ENCODE results near the gene SNUPN.

Gene SNUPN

DNA sequence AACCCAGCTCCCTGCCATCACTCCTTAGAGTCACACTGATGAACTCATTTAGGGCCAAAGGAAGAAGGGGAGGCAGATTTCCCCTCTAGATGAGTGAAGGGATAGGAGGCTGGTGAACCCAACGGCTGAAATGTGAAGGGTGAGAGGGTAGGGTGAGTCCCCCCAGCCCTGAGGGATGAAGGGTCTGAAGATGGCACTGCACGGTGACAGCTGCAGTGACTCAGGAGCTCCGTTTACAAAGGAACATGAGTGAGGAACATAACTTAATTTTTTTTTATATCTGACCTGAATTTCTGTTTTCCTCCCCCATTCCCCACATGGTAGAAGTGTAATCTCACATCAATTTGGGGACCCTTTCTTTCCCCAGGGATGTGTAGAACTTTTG, 36.2 kb upstream of the SNUPN start:
- peaks cover 11% of the 10 kb centered on the region for H3K27me3 Mint-ChIP-seq (ENCODE audit: low read depth, poor library complexity)
- H3K4me3 Mint-ChIP-seq, result no peak overlapping the region
- no peak overlapping the region for H3K27ac Mint-ChIP-seq
- DNase-seq, result no peak
- TF ChIP-seq, protein P1, sequence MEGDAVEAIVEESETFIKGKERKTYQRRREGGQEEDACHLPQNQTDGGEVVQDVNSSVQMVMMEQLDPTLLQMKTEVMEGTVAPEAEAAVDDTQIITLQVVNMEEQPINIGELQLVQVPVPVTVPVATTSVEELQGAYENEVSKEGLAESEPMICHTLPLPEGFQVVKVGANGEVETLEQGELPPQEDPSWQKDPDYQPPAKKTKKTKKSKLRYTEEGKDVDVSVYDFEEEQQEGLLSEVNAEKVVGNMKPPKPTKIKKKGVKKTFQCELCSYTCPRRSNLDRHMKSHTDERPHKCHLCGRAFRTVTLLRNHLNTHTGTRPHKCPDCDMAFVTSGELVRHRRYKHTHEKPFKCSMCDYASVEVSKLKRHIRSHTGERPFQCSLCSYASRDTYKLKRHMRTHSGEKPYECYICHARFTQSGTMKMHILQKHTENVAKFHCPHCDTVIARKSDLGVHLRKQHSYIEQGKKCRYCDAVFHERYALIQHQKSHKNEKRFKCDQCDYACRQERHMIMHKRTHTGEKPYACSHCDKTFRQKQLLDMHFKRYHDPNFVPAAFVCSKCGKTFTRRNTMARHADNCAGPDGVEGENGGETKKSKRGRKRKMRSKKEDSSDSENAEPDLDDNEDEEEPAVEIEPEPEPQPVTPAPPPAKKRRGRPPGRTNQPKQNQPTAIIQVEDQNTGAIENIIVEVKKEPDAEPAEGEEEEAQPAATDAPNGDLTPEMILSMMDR (IDR thresholded peaks at IDR 0.05), result no peak
- peaks cover 6% of the 10 kb centered on the region for H3K36me3 Mint-ChIP-seq (ENCODE audit: low read depth)
- H3K4me1 Mint-ChIP-seq, result peaks cover 10% of the 10 kb centered on the region
- H3K9me3 Mint-ChIP-seq, result no peaks in the 10 kb centered on the region

DNA sequence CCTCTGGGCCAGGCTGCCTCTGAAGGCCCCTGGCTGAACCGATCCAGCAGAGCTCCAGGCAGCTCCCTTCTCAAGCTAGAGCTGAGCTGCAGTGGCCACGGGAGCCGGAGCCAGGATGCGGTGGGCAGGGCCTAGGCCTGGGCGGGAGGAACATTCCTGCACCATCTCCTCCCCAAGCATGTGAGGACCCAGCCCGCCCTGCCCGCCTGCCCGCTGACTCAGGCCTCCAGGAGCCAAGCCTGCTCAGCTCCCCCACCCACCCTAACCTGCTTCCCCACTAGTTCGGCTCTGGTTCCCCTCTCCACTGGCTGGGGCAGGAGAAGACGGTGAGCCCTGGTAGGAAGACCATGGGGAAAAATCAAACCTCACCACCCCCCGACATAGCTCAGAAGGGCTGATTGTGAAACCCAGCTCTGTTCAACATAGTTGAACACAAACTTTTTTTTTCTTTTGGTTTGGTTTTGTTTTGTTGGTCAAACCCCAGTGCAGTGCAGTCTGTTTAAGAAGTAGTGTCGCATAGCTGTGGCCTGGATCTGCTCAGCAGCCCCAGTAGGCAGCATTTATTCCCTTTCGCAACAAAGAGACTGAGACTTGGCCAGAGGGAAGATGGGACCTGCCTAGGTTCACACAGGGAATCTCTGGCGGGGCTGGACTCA, 35.7 kb upstream of the SNUPN start:
- peak; percentile 40 for DNase-seq
- TF ChIP-seq, protein P1 (IDR thresholded peaks at IDR 0.05), result no peak
- Mint-ChIP-seq H3K9me3 (no peaks in the 10 kb centered on the region), H3K27me3 (ENCODE audit: low read depth, poor library complexity) (peaks cover 11% of the 10 kb centered on the region), H3K4me3 (no peak overlapping the region), H3K4me1 (peaks cover 10% of the 10 kb centered on the region), H3K27ac (no peak overlapping the region), H3K36me3 (ENCODE audit: low read depth) (peaks cover 11% of the 10 kb centered on the region)

DNA sequence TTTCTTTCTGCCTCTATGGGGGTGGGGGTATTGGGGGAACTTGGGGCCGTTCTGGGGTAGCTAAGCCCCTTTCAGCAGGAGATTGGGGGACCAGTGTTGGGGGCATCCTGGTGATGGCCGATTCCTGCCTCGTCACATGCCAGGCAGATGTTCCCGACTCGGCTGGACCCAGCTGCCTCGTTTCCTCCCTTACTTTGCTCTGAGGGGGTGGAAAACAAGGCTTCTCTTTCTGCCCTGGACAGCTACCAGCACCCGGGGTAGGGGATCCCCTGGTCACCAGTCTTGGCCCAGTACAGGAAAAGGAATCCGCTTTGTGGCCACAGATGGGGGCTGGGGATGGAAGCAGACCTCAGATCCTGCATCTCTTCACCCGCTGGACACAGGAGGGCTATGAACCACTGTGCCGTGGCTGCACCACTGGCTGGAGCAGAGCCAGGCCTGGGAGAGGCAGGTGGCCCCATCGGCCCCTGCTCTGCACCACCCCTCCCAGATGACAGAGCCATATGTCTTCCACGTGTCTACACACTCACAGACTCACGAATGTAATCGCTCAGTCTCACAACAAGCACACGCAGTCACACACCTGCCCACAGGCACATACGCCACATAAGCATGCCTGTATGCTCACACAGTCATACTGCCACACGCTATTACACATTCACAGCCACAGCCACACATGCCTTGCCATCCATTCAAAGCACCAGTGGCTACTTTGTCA, 34.6 kb upstream of the SNUPN start:
- peaks cover 8% of the 10 kb centered on the region for H3K36me3 Mint-ChIP-seq (ENCODE audit: low read depth)
- no peaks in the 10 kb centered on the region for H3K9me3 Mint-ChIP-seq
- peaks cover 7% of the 10 kb centered on the region for H3K27me3 Mint-ChIP-seq (ENCODE audit: low read depth, poor library complexity)
- peaks cover 11% of the 10 kb centered on the region for H3K4me1 Mint-ChIP-seq
- H3K4me3 Mint-ChIP-seq, result no peak overlapping the region
- TF ChIP-seq, protein P1 (IDR thresholded peaks at IDR 0.05), result no peak
- no peak for DNase-seq
- H3K27ac Mint-ChIP-seq, result peak overlapping the region; percentile 84

DNA sequence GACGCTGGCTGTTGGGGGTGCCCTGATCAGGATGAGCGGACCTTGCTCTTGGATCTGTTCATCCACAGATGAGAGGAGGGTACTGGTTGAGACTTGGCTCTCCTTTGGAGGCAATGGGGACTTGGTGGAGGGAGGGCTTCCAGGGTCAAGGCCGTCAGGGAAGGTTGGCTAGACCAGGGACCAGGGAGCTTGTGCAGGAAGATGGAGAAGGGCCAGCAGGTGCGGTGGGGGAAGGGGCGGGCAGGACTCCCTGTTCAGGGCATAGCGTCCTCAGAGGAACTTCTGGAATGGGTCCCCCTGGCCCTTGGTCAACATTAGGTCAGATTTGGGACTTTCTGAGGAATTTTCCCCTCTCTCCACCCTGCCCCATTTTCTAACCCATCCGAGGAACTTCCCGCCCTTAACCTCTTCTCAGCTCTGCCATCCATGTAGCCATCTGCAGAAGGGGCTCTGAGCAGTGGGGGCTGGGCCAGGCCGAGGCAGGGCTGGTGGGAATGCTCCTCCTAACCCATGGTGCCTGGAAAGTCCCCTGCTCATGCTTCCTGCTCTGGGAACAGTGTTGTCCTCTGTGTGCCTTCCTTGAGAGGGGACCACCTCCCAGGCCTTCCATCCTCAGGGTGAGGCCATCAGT, 33.7 kb upstream of the SNUPN start:
- Mint-ChIP-seq H3K27me3 (ENCODE audit: low read depth, poor library complexity) (peaks cover 4% of the 10 kb centered on the region), H3K9me3 (no peaks in the 10 kb centered on the region), H3K27ac (no peak overlapping the region), H3K36me3 (ENCODE audit: low read depth) (peaks cover 8% of the 10 kb centered on the region), H3K4me3 (no peak overlapping the region), H3K4me1 (peaks cover 11% of the 10 kb centered on the region)
- no peak for DNase-seq
- TF ChIP-seq, protein P1 (IDR thresholded peaks at IDR 0.05), result no peak

DNA sequence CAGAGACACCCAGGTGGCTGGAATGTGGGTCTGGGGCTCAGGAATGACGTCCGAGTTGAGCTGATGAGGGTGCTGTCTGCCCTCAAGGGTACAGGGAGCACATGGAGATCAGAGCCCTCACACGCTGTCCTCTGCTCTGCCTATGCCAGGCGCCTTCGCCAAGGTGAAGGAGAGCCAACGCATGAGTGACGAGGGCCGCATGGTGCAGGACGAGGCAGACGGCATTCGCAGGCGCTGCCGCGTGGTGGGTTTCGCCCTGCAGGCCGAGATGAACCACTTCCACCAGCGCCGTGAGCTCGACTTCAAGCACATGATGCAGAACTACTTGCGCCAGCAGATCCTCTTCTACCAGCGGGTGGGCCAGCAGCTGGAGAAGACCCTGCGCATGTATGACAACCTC, 31.3 kb upstream of the SNUPN start:
- H3K36me3 Mint-ChIP-seq (ENCODE audit: low read depth), result peaks cover 11% of the 10 kb centered on the region
- H3K4me1 Mint-ChIP-seq, result peaks cover 30% of the 10 kb centered on the region
- DNase-seq, result no peak
- H3K27ac Mint-ChIP-seq, result no peak overlapping the region
- no peaks in the 10 kb centered on the region for H3K27me3 Mint-ChIP-seq (ENCODE audit: low read depth, poor library complexity)
- TF ChIP-seq, protein P1 (IDR thresholded peaks at IDR 0.05), result no peak
- H3K4me3 Mint-ChIP-seq, result no peak overlapping the region
- H3K9me3 Mint-ChIP-seq, result no peaks in the 10 kb centered on the region
